ENCODE results near the gene RDH11. TPM values are rescaled to one million over a fixed set of nuclear protein-coding genes. Genes with fewer than 3 reads are reported as not detected.

RDH11 gene
- total and polyA plus RNA-seq, 2 experiments from 2014 or later, result 95.2 to 139 TPM

GRCh38 chr14:67643713-67644112 is 51.9 kb downstream of the RDH11 start (continued):
- TF ChIP-seq ZNF462 (CRISPR knock-in tag; IDR thresholded peaks at IDR 0.05) (no peak), NANOG (IDR thresholded peaks at IDR 0.05; ENCODE audit: borderline replicate concordance) (no peak)

GRCh38 chr14:67641902-67642749 is 53.4 kb downstream of the RDH11 start:
- H3K4me1 Mint-ChIP-seq, result no peaks in the 10 kb centered on the region
- no peak overlapping the region for H3K27ac Mint-ChIP-seq
- ATAC-seq (no peak), DNase-seq (ENCODE audit: low spot score) (no peak)
- H3K9me3 Mint-ChIP-seq, result no peaks in the 10 kb centered on the region
- peaks cover 10% of the 10 kb centered on the region; the same call in 2 of the 3 replicates for H3K36me3 Mint-ChIP-seq (ENCODE audit: low read depth)
- no peaks in the 10 kb centered on the region for H3K9me2 ChIP-seq (ENCODE audit: insufficient read depth)
- H3K27me3 ChIP-seq (ENCODE audit: insufficient read depth), result no peaks in the 10 kb centered on the region
- H3K4me2 ChIP-seq, result no peak overlapping the region
- no peaks in the 10 kb centered on the region for H3F3A ChIP-seq (replicated peaks; ENCODE audit: low read depth)
- peaks cover 24% of the 10 kb centered on the region for H4K20me1 ChIP-seq (replicated peaks; ENCODE audit: insufficient read depth)
- peaks cover 3% of the 10 kb centered on the region for H3K27me3 Mint-ChIP-seq (ENCODE audit: insufficient read depth, low read depth, poor library complexity)
- no peak overlapping the region for H3K4me3 Mint-ChIP-seq
- no peak overlapping the region for H3K4me3 ChIP-seq
- H3K79me2 ChIP-seq (replicated peaks; ENCODE audit: insufficient read depth), result no peaks in the 10 kb centered on the region
- no peak overlapping the region for H2AFZ ChIP-seq
- TF ChIP-seq CTCF (conservative IDR thresholded peaks at IDR 0.05; ENCODE audit: low read depth in 2 of 2) (no peak), CREB1 (CRISPR knock-in tag; IDR thresholded peaks at IDR 0.05; ENCODE audit: low read depth) (no peak), ZNF331 (CRISPR knock-in tag; IDR thresholded peaks at IDR 0.05; ENCODE audit: low read depth) (no peak), EZH2phosphoT487 (IDR thresholded peaks at IDR 0.05; ENCODE audit: unreplicated experiment) (no peak), JUNB (IDR thresholded peaks at IDR 0.05; ENCODE audit: unreplicated experiment) (no peak)
- H3K4me1 ChIP-seq (ENCODE audit: insufficient read depth), result no peaks in the 10 kb centered on the region
- H3K36me3 ChIP-seq (ENCODE audit: insufficient read depth), result peaks cover 7% of the 10 kb centered on the region
- H3K27ac ChIP-seq (ENCODE audit: low read depth), result no peak overlapping the region
